ENCODE results near the gene MAZ. TPM values are rescaled to one million over a fixed set of nuclear protein-coding genes. Genes with fewer than 3 reads are reported as not detected.
"Not testable (repeated sequence)": the region's sequence is repeated elsewhere in the genome, so short reads cannot be mapped to it uniquely, and the experiment has no call there.

Gene MAZ
- total and polyA plus RNA-seq, 2 of the 8 experiments (the other 6 are each of a cell fraction or from before 2014, with no cell fraction given), result 219 to 380 TPM

- H3K56ac ChIP-seq (replicated peaks; ENCODE audit: insufficient read length, low read depth, low read length); H3K27me3 ChIP-seq (replicated peaks in 1 of 4; ENCODE audit: control insufficient read depth in 3 of 4, extremely low read depth in 1 of 4, insufficient read depth in 3 of 4, low read length in 3 of 4); H3K23ac ChIP-seq (ENCODE audit: insufficient read length); H3K4me2 ChIP-seq (ENCODE audit: insufficient read depth in 1 of 2, low read depth in 2 of 2, low read length in 2 of 2); H3K23me2 ChIP-seq (ENCODE audit: low read depth, low read length); H4K8ac ChIP-seq (ENCODE audit: extremely low read depth, insufficient read depth, low read length); H3K18ac ChIP-seq (ENCODE audit: extremely low read depth, low read length); FAIRE-seq; H3K4ac ChIP-seq (replicated peaks; ENCODE audit: insufficient read length, low read depth, low read length); DNase-seq (ENCODE audit: low read depth in 1 of 2, low spot score in 2 of 2); H4K20me1 ChIP-seq (replicated peaks in 1 of 2; ENCODE audit: control insufficient read depth in 1 of 2, insufficient read depth in 2 of 2, low read length in 2 of 2); H3K9me3 ChIP-seq (ENCODE audit: insufficient read depth in 2 of 2, low read depth in 1 of 2, low read length in 1 of 2); H2BK12ac ChIP-seq (ENCODE audit: low read depth, low read length); H3K27ac ChIP-seq (ENCODE audit: low read depth, low read length); H3K36me3 ChIP-seq (ENCODE audit: control insufficient read depth in 2 of 4, insufficient read depth in 4 of 4, low read length in 3 of 4); H3K79me1 ChIP-seq (ENCODE audit: low read depth, low read length); H3K4me1 ChIP-seq (replicated peaks in 1 of 4; ENCODE audit: control insufficient read depth in 3 of 4, insufficient read depth in 4 of 4, low read length in 3 of 4); H2BK15ac ChIP-seq (ENCODE audit: low read length); H4K5ac ChIP-seq (ENCODE audit: insufficient read length, low read depth, low read length); H3K79me2 ChIP-seq (ENCODE audit: control insufficient read depth in 1 of 2, insufficient read depth in 2 of 2, low read length in 2 of 2); H2AFZ ChIP-seq (ENCODE audit: low read length); H3K14ac ChIP-seq (ENCODE audit: insufficient read length); H4K91ac ChIP-seq (replicated peaks; ENCODE audit: insufficient read length, low read length); H3K4me3 ChIP-seq (ENCODE audit: extremely low read depth in 1 of 4, insufficient read depth in 2 of 4, low read depth in 3 of 4, low read length in 4 of 4); H2BK120ac ChIP-seq (replicated peaks; ENCODE audit: low read depth, low read length); H2BK20ac ChIP-seq (ENCODE audit: low read length); H3K9ac ChIP-seq (replicated peaks in 1 of 4; ENCODE audit: extremely low read depth in 1 of 4, low read depth in 3 of 4, low read length in 3 of 4); H2AK5ac ChIP-seq (ENCODE audit: low read depth, low read length); H2BK5ac ChIP-seq (ENCODE audit: low read depth, low read length): not testable (repeated sequence)
- 87% methylated on average over 8 of the region's 8 CpGs; no CpG with 5 or more reads in 1 of the 2 experiments for WGBS, 2 experiments (ENCODE audit: extremely low coverage in 1 of 2, insufficient coverage in 1 of 2, insufficient read length in 1 of 2, insufficient replicate concordance in 2 of 2, low coverage in 1 of 2, low lambda C conversion rate in 2 of 2, missing lambda C conversion rate in 1 of 2)
- ChIA-PET POLR2A (ENCODE audit: partially characterized antibody) (interaction anchor here (1.2 to 1.5 kb wide), 4 partner anchors 17 to 47 kb away, joined by 3 to 5 read pairs (median 4); no protein-coding TSS in a partner anchor), CTCF (ENCODE audit: partially characterized antibody) (interaction anchor here (0.6 kb wide), 1 partner anchor 24 kb away, joined by 3 read pairs; no protein-coding TSS in a partner anchor)
Observed at GRCh38 chr16:29761280-29761651, 45.1 kb upstream of the MAZ start.

All from H1 (cell line).